ENCODE data around the gene KCNT1.

Gene KCNT1

GRCh38 chr9:135771401-135772051 is 69.5 kb downstream of the KCNT1 start:
- TF ChIP-seq GATA3 (IDR thresholded peaks at IDR 0.05; ENCODE audit: low read depth, low read length) (no peak), GATA2 (IDR thresholded peaks at IDR 0.05; ENCODE audit: low read depth, low read length) (no peak)

- TF ChIP-seq GATA3 (IDR thresholded peaks at IDR 0.05; ENCODE audit: low read depth, low read length) (no peak), GATA2 (IDR thresholded peaks at IDR 0.05; ENCODE audit: low read depth, low read length) (no peak)
These were observed 70.2 kb downstream of the KCNT1 start for GRCh38 chr9:135772056-135772646.

- TF ChIP-seq GATA2 (IDR thresholded peaks at IDR 0.05; ENCODE audit: low read depth, low read length), result no peak
- no peak for TF ChIP-seq GATA3 (IDR thresholded peaks at IDR 0.05; ENCODE audit: low read depth, low read length)
These were observed 70.9 kb downstream of the KCNT1 start for GRCh38 chr9:135772702-135773493.

GRCh38 chr9:135773530-135774238 is 71.7 kb downstream of the KCNT1 start:
- TF ChIP-seq GATA3 (IDR thresholded peaks at IDR 0.05; ENCODE audit: low read depth, low read length) (no peak), GATA2 (IDR thresholded peaks at IDR 0.05; ENCODE audit: low read depth, low read length) (no peak)

GRCh38 chr9:135774239-135774747 is 72.3 kb downstream of the KCNT1 start:
- TF ChIP-seq GATA3 (IDR thresholded peaks at IDR 0.05; ENCODE audit: low read depth, low read length), result no peak
- TF ChIP-seq GATA2 (IDR thresholded peaks at IDR 0.05; ENCODE audit: low read depth, low read length), result no peak

- no peak for TF ChIP-seq GATA2 (IDR thresholded peaks at IDR 0.05; ENCODE audit: low read depth, low read length)
- TF ChIP-seq GATA3 (IDR thresholded peaks at IDR 0.05; ENCODE audit: low read depth, low read length), result no peak
These were observed 73.0 kb downstream of the KCNT1 start for GRCh38 chr9:135774794-135775525.

GRCh38 chr9:135775911-135776310 is 73.9 kb downstream of the KCNT1 start:
- TF ChIP-seq GATA3 (IDR thresholded peaks at IDR 0.05; ENCODE audit: low read depth, low read length), result no peak
- TF ChIP-seq GATA2 (IDR thresholded peaks at IDR 0.05; ENCODE audit: low read depth, low read length), result no peak

- TF ChIP-seq GATA3 (IDR thresholded peaks at IDR 0.05; ENCODE audit: low read depth, low read length), result no peak
- TF ChIP-seq GATA2 (IDR thresholded peaks at IDR 0.05; ENCODE audit: low read depth, low read length), result no peak
These were observed 75.1 kb downstream of the KCNT1 start for GRCh38 chr9:135776893-135777622.

GRCh38 chr9:135777623-135778177 is 75.7 kb downstream of the KCNT1 start:
- TF ChIP-seq GATA3 (IDR thresholded peaks at IDR 0.05; ENCODE audit: low read depth, low read length), result no peak
- TF ChIP-seq GATA2 (IDR thresholded peaks at IDR 0.05; ENCODE audit: low read depth, low read length), result no peak

- TF ChIP-seq GATA3 (IDR thresholded peaks at IDR 0.05; ENCODE audit: low read depth, low read length) (no peak), GATA2 (IDR thresholded peaks at IDR 0.05; ENCODE audit: low read depth, low read length) (no peak)
These were observed 76.4 kb downstream of the KCNT1 start for GRCh38 chr9:135778421-135778820.

- TF ChIP-seq GATA2 (IDR thresholded peaks at IDR 0.05; ENCODE audit: low read depth, low read length) (no peak), GATA3 (IDR thresholded peaks at IDR 0.05; ENCODE audit: low read depth, low read length) (no peak)
These were observed 77.6 kb downstream of the KCNT1 start for GRCh38 chr9:135779571-135779970.

GRCh38 chr9:135780086-135780485 is 78.1 kb downstream of the KCNT1 start:
- no peak for TF ChIP-seq GATA2 (IDR thresholded peaks at IDR 0.05; ENCODE audit: low read depth, low read length)
- TF ChIP-seq GATA3 (IDR thresholded peaks at IDR 0.05; ENCODE audit: low read depth, low read length), result no peak
